ENCODE measurements around the gene MYRF. TPM values are rescaled to one million over a fixed set of nuclear protein-coding genes. Genes with fewer than 3 reads are reported as not detected.
A peak's percentile ranks its signal among the peaks of the same experiment; 100 is the strongest.

MYRF gene
- total RNA-seq, 3 donors from 2014 or later (not counting 1 experiment from before 2014, with no cell fraction given): 4.9 to 15.3 (median 7.3) TPM

GRCh38 chr11:61828629-61829407 is 76.4 kb downstream of the MYRF start:
- H3K27ac ChIP-seq (ENCODE audit: low read length): peak overlapping the region; percentile 42
- Mint-ChIP-seq H3K4me1 (peaks cover 43 to 65% of the 10 kb centered on the region in 2 donors), H3K27ac (peak overlapping the region; percentile 88 to 97), H3K4me3 (peak overlapping the region; percentile 92), H3K27me3 (ENCODE audit: low read depth in 2 of 2) (no peaks in the 10 kb centered on the region), H3K36me3 (no peaks in the 10 kb centered on the region), H3K9me3 (no peaks in the 10 kb centered on the region)
- ATAC-seq (peak; percentile 59 to 63 (median 63)), DNase-seq (peak; percentile 47 to 61)
- peaks cover 34% of the 10 kb centered on the region for H3K4me1 ChIP-seq (ENCODE audit: control insufficient read depth, insufficient read depth, low read length)
- intact Hi-C loops (cut with micrococcal nuclease): loop anchor here (5.0 kb wide), 1 partner anchor 37 kb away; the partner anchor contains the start of genes FEN1 and TMEM258
- peak overlapping the region; percentile 62 for H3K4me3 ChIP-seq (ENCODE audit: low read length)
- H3K9me3 ChIP-seq (ENCODE audit: control insufficient read depth, insufficient read depth, low read length): no peaks in the 10 kb centered on the region
- no peaks in the 10 kb centered on the region for H3K27me3 ChIP-seq (ENCODE audit: control insufficient read depth, insufficient read depth, low read length)
- no peaks in the 10 kb centered on the region for H3K36me3 ChIP-seq (ENCODE audit: control insufficient read depth, insufficient read depth, low read length)
- peak; percentile 58 for TF ChIP-seq CTCF (IDR thresholded peaks at IDR 0.05)
- 3% methylated on average over 55 of the region's 55 CpGs for WGBS (ENCODE audit: insufficient coverage)

- H3K27me3 ChIP-seq (ENCODE audit: control insufficient read depth, insufficient read depth, low read length): no peaks in the 10 kb centered on the region
- H3K4me1 Mint-ChIP-seq: peaks cover 51 to 75% of the 10 kb centered on the region in 2 donors
- intact Hi-C loops (cut with micrococcal nuclease): loop anchor here (5.0 kb wide), 1 partner anchor 38 kb away; the partner anchor contains the start of genes FEN1 and TMEM258
- H3K4me3 ChIP-seq (ENCODE audit: low read length): no peak overlapping the region
- H3K9me3 Mint-ChIP-seq: no peaks in the 10 kb centered on the region
- H3K36me3 Mint-ChIP-seq: no peaks in the 10 kb centered on the region
- ATAC-seq (no peak), DNase-seq (no peak)
- H3K27me3 Mint-ChIP-seq (ENCODE audit: low read depth in 2 of 2): no peaks in the 10 kb centered on the region
- H3K27ac ChIP-seq (ENCODE audit: low read length): no peak overlapping the region
- no peak for TF ChIP-seq CTCF (IDR thresholded peaks at IDR 0.05)
- H3K9me3 ChIP-seq (ENCODE audit: control insufficient read depth, insufficient read depth, low read length): no peaks in the 10 kb centered on the region
- H3K4me3 Mint-ChIP-seq: peak overlapping the region; percentile 92
- H3K27ac Mint-ChIP-seq: peak overlapping the region; percentile 97 to 98
- no peaks in the 10 kb centered on the region for H3K36me3 ChIP-seq (ENCODE audit: control insufficient read depth, insufficient read depth, low read length)
- peaks cover 44% of the 10 kb centered on the region for H3K4me1 ChIP-seq (ENCODE audit: control insufficient read depth, insufficient read depth, low read length)
- 98% methylated on average over 4 of the region's 4 CpGs for whole genome bisulfite sequencing (ENCODE audit: insufficient coverage)
These were observed 77.4 kb downstream of the MYRF start for GRCh38 chr11:61829806-61830205.

GRCh38 chr11:61830237-61831105 is 78.0 kb downstream of the MYRF start:
- ATAC-seq (no peak), DNase-seq (no peak)
- Histone ChIP-seq H3K4me1 (ENCODE audit: control insufficient read depth, insufficient read depth, low read length) (peaks cover 50% of the 10 kb centered on the region), H3K27me3 (ENCODE audit: control insufficient read depth, insufficient read depth, low read length) (no peaks in the 10 kb centered on the region), H3K36me3 (ENCODE audit: control insufficient read depth, insufficient read depth, low read length) (no peaks in the 10 kb centered on the region), H3K9me3 (ENCODE audit: control insufficient read depth, insufficient read depth, low read length) (no peaks in the 10 kb centered on the region), H3K27ac (ENCODE audit: low read length) (no peak overlapping the region), H3K4me3 (ENCODE audit: low read length) (no peak overlapping the region)
- 70% methylated on average over 8 of the region's 8 CpGs for WGBS (ENCODE audit: insufficient coverage)
- Mint-ChIP-seq H3K27ac (peak overlapping the region; percentile 97 to 98), H3K36me3 (no peaks in the 10 kb centered on the region), H3K4me1 (peaks cover 58 to 81% of the 10 kb centered on the region in 2 donors), H3K9me3 (no peaks in the 10 kb centered on the region), H3K4me3 (peak overlapping the region; percentile 92), H3K27me3 (ENCODE audit: low read depth in 2 of 2) (no peaks in the 10 kb centered on the region)
- no peak for TF ChIP-seq CTCF (IDR thresholded peaks at IDR 0.05)
- intact Hi-C loops (cut with micrococcal nuclease): no loop called here
